ENCODE data around the gene SAMD4A. TPM values are rescaled to one million over a fixed set of nuclear protein-coding genes. Genes with fewer than 3 reads are reported as not detected.

SAMD4A gene
- total RNA-seq, 1 experiment from 2014 or later, result 18.3 TPM

DNA sequence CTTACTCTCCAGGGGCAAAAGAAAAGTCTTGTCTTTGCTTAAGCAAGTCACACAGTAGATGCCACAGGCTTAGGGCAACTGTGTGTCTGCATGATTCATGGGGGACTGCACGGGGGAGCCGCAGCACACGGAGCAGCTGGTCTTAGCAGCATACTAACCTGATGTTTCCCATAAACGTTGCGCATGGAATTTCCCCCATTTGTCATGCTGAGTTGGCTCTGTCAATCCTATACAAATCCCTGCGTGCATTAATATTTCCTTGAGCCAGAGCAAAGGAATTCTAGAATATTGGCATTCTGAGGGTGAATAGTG lies 71.2 kb downstream of the SAMD4A start:
- H3K27me3 ChIP-seq (ENCODE audit: insufficient read depth, low read depth), result no peaks in the 10 kb centered on the region
- TF ChIP-seq, protein P1, sequence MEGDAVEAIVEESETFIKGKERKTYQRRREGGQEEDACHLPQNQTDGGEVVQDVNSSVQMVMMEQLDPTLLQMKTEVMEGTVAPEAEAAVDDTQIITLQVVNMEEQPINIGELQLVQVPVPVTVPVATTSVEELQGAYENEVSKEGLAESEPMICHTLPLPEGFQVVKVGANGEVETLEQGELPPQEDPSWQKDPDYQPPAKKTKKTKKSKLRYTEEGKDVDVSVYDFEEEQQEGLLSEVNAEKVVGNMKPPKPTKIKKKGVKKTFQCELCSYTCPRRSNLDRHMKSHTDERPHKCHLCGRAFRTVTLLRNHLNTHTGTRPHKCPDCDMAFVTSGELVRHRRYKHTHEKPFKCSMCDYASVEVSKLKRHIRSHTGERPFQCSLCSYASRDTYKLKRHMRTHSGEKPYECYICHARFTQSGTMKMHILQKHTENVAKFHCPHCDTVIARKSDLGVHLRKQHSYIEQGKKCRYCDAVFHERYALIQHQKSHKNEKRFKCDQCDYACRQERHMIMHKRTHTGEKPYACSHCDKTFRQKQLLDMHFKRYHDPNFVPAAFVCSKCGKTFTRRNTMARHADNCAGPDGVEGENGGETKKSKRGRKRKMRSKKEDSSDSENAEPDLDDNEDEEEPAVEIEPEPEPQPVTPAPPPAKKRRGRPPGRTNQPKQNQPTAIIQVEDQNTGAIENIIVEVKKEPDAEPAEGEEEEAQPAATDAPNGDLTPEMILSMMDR (conservative IDR thresholded peaks at IDR 0.05), result no peak
- no peak for TF ChIP-seq EZH2 (IDR thresholded peaks at IDR 0.05; ENCODE audit: low read depth)
- no peak overlapping the region for H3K4me3 ChIP-seq
- no peak for DNase-seq
- H3K4me2 ChIP-seq, result no peak overlapping the region
- H3K79me2 ChIP-seq (ENCODE audit: low read depth), result no peaks in the 10 kb centered on the region
- POLR2A ChIA-PET (ENCODE audit: unreplicated experiment), result no interaction called here
- H3K36me3 ChIP-seq (ENCODE audit: low read depth), result no peaks in the 10 kb centered on the region
- no peak overlapping the region for H2AFZ ChIP-seq
- H3K9me2 ChIP-seq (ENCODE audit: insufficient read depth), result no peaks in the 10 kb centered on the region
- BruUV-seq (replicated peaks), result no TSS peak
- H4K20me1 ChIP-seq (ENCODE audit: insufficient read depth), result no peaks in the 10 kb centered on the region
- H3K4me1 ChIP-seq (replicated peaks; ENCODE audit: insufficient read depth), result no peaks in the 10 kb centered on the region
- H3K27ac ChIP-seq, result no peak overlapping the region
- H3K9me3 ChIP-seq (ENCODE audit: insufficient read depth, low read depth), result no peaks in the 10 kb centered on the region
- intact Hi-C loops (cut with micrococcal nuclease; ENCODE audit: unreplicated experiment), result no loop called here
- H3F3A ChIP-seq (ENCODE audit: insufficient read depth, low read depth), result no peaks in the 10 kb centered on the region
- CTCF ChIA-PET, result no interaction called here

DNA sequence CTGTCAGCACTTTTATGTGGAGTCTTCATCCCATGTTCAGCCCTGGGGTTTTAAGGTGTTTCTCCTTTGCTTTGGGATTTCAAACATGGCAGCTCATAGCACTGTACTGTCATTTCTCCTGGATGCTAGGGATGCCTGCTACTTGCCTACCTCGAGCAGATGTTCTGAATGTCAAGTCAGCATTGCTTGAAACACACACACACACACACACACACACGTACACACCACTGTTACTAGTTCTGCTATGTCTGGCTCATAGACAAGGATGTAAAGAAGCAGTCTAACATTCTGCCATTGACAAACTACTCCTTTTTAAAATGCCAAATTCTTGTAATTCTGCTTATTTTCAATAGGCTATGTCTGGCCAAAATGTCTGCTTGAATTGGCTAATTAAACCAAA lies 72.7 kb downstream of the SAMD4A start:
- no peak for DNase-seq
- BruUV-seq (replicated peaks), result no TSS peak
- no peak for TF ChIP-seq EZH2 (IDR thresholded peaks at IDR 0.05; ENCODE audit: low read depth)
- Histone ChIP-seq H3K4me1 (replicated peaks; ENCODE audit: insufficient read depth) (no peaks in the 10 kb centered on the region), H4K20me1 (ENCODE audit: insufficient read depth) (no peaks in the 10 kb centered on the region), H3K4me2 (no peak overlapping the region), H3F3A (ENCODE audit: insufficient read depth, low read depth) (no peaks in the 10 kb centered on the region), H3K4me3 (no peak overlapping the region), H2AFZ (no peak overlapping the region), H3K27me3 (ENCODE audit: insufficient read depth, low read depth) (no peaks in the 10 kb centered on the region), H3K9me3 (ENCODE audit: insufficient read depth, low read depth) (no peaks in the 10 kb centered on the region), H3K9me2 (ENCODE audit: insufficient read depth) (no peaks in the 10 kb centered on the region), H3K36me3 (ENCODE audit: low read depth) (no peaks in the 10 kb centered on the region), H3K79me2 (ENCODE audit: low read depth) (no peaks in the 10 kb centered on the region), H3K27ac (no peak overlapping the region)
- CTCF ChIA-PET, result no interaction called here
- intact Hi-C loops (cut with micrococcal nuclease; ENCODE audit: unreplicated experiment), result no loop called here
- POLR2A ChIA-PET (ENCODE audit: unreplicated experiment), result no interaction called here

DNA sequence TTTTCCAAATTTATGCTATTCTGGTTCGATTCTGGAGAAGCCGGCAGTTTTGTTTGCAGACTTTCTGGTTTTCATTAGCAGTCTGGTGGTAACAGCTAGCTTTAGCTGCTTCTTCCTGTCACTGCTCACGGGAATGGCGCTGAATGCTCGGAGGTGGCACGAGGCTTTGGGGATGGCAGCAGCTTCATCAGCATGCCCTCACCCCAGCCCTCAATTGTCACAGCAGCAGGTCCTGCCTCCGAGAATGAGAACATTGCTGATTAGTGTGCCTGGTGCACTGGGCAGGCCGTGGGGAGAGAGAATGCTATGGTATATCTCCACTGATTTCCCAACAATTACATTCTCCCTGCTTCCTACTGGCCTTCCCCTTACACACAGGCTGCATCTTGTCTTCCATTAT lies 73.6 kb downstream of the SAMD4A start:
- BruUV-seq (replicated peaks), result no TSS peak
- no peaks in the 10 kb centered on the region for H3K79me2 ChIP-seq (ENCODE audit: low read depth)
- H2AFZ ChIP-seq, result no peak overlapping the region
- no peaks in the 10 kb centered on the region for H3K27me3 ChIP-seq (ENCODE audit: insufficient read depth, low read depth)
- no peaks in the 10 kb centered on the region for H3F3A ChIP-seq (ENCODE audit: insufficient read depth, low read depth)
- DNase-seq, result no peak
- TF ChIP-seq, protein P1 (conservative IDR thresholded peaks at IDR 0.05), result no peak
- TF ChIP-seq EZH2 (IDR thresholded peaks at IDR 0.05; ENCODE audit: low read depth), result no peak
- CTCF ChIA-PET, result no interaction called here
- H3K4me1 ChIP-seq (replicated peaks; ENCODE audit: insufficient read depth), result no peaks in the 10 kb centered on the region
- no peaks in the 10 kb centered on the region for H3K9me2 ChIP-seq (ENCODE audit: insufficient read depth)
- H3K4me2 ChIP-seq, result no peak overlapping the region
- POLR2A ChIA-PET (ENCODE audit: unreplicated experiment), result no interaction called here
- no peaks in the 10 kb centered on the region for H3K36me3 ChIP-seq (ENCODE audit: low read depth)
- intact Hi-C loops (cut with micrococcal nuclease; ENCODE audit: unreplicated experiment), result no loop called here
- H3K9me3 ChIP-seq (ENCODE audit: insufficient read depth, low read depth), result no peaks in the 10 kb centered on the region
- no peak overlapping the region for H3K27ac ChIP-seq
- H4K20me1 ChIP-seq (ENCODE audit: insufficient read depth), result no peaks in the 10 kb centered on the region
- H3K4me3 ChIP-seq, result no peak overlapping the region

DNA sequence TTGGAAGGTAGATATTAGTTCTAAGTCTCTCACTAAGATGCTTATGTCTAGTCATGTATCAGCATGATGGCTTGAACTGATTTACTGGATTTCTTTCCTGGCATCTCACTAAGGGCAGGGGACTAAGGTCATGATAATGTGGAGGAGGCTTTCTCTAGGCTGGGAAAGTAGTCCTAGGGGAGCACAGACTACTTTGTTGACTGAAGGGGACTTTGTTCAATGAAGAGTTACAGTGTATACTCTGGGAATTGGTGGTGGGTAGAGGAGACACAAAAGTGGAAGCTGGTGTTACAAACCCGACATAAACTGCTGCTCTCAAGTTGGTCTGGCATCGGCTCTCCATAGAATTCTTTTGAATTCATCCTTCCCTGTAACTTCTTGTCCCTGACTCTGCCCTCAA lies 75.2 kb downstream of the SAMD4A start:
- no peaks in the 10 kb centered on the region for H3K79me2 ChIP-seq (ENCODE audit: low read depth)
- H3K4me3 ChIP-seq, result no peak overlapping the region
- no peaks in the 10 kb centered on the region for H4K20me1 ChIP-seq (ENCODE audit: insufficient read depth)
- H3K9me3 ChIP-seq (ENCODE audit: insufficient read depth, low read depth), result no peaks in the 10 kb centered on the region
- H3K36me3 ChIP-seq (ENCODE audit: low read depth), result no peaks in the 10 kb centered on the region
- H2AFZ ChIP-seq, result no peak overlapping the region
- H3K9me2 ChIP-seq (ENCODE audit: insufficient read depth), result no peaks in the 10 kb centered on the region
- no peak for TF ChIP-seq EZH2 (IDR thresholded peaks at IDR 0.05; ENCODE audit: low read depth)
- TF ChIP-seq, protein P1 (conservative IDR thresholded peaks at IDR 0.05), result no peak
- no peak for DNase-seq
- H3F3A ChIP-seq (ENCODE audit: insufficient read depth, low read depth), result no peaks in the 10 kb centered on the region
- no peak overlapping the region for H3K4me2 ChIP-seq
- no peaks in the 10 kb centered on the region for H3K4me1 ChIP-seq (replicated peaks; ENCODE audit: insufficient read depth)
- CTCF ChIA-PET, result interaction anchor here (1.0 kb wide), 1 partner anchor 76 kb away, joined by 3 read pairs; the partner anchor contains the start of gene SAMD4A
- intact Hi-C loops (cut with micrococcal nuclease; ENCODE audit: unreplicated experiment), result no loop called here
- POLR2A ChIA-PET (ENCODE audit: unreplicated experiment), result no interaction called here
- BruUV-seq (replicated peaks), result no TSS peak
- no peak overlapping the region for H3K27ac ChIP-seq
- H3K27me3 ChIP-seq (ENCODE audit: insufficient read depth, low read depth), result no peaks in the 10 kb centered on the region

Measured in PC-9 (cell line).